Upper lobe of left lung (tissue), 6 donors: ENCODE results near the gene LRP1. TPM values are rescaled to one million over a fixed set of nuclear protein-coding genes. Genes with fewer than 3 reads are reported as not detected.

Experiments
- ATAC-seq, 2 donors: fragments of 200-7000 bp; cut with Tn5 transposase; one replicate each; pipeline ENCODE4 v1.9.1; 2022; ENCODE audit warnings: mild to moderate bottlenecking in 2 of 2, moderate library complexity in 2 of 2; ENCODE audit not compliant: low FRiP score in 2 of 2
- DNase-seq, 2 donors: peaks; one replicate each; pipeline ENCODE4 v3.0.0-alpha.2; 2019 to 2020
- H3K27ac ChIP-seq, 4 donors: fragments of 200-600 bp; sonication (generic); one replicate each; pipeline ENCODE4 v1.5.1; 2016 to 2019
- H3K27me3 ChIP-seq, 4 donors: fragments of 200-600 bp; sonication (generic); one replicate each; pipeline ENCODE4 v1.5.1; 2017 to 2019
- H3K36me3 ChIP-seq, 4 donors: fragments of 200-600 bp; sonication (generic); one replicate each; pipeline ENCODE4 v1.5.1; 2016 to 2019
- H3K4me1 ChIP-seq, 4 donors: fragments of 200-600 bp; sonication (generic); one replicate each; pipeline ENCODE4 v1.5.1; 2018 to 2019
- H3K4me3 ChIP-seq, 4 donors: fragments of 200-600 bp; sonication (generic); one replicate each; pipeline ENCODE4 v1.5.1; 2017 to 2019; ENCODE audit warnings: mild to moderate bottlenecking in 2 of 4, moderate library complexity in 1 of 4
- H3K9me3 ChIP-seq, 4 donors: fragments of 200-600 bp; sonication (generic); one replicate each; pipeline ENCODE4 v1.5.1; 2018 to 2019
- EP300 ChIP-seq, 4 donors: sonication (generic); formaldehyde crosslinking; IDR thresholded peaks; one replicate each; pipeline ENCODE4 v1.5.1; 2017; ENCODE audit warnings: antibody characterized with exemption in 4 of 4, control low read depth in 2 of 4
- POLR2A ChIP-seq, 4 donors: fragments of 450-650 bp; IDR thresholded peaks; one replicate each; pipeline ENCODE4 v1.5.1; 2016 to 2017; ENCODE audit warnings: antibody characterized with exemption in 4 of 4, mild to moderate bottlenecking in 2 of 4
- POLR2AphosphoS5 ChIP-seq, 2 donors: sonication (generic); formaldehyde crosslinking; IDR thresholded peaks; one replicate each; pipeline ENCODE4 v1.5.1; 2017; ENCODE audit warnings: antibody characterized with exemption in 2 of 2
- WGBS, 2 donors: methylation state at CpG; one replicate each; pipeline ENCODE4 v1.1.5; 2017 to 2018; 5-methylcytosine and 5-hydroxymethylcytosine counted together
- total RNA-seq, 6 donors: library from RNA; depleted of rRNA in 4 of 6; stranded (reverse); fragments of >200 nt in 4 of 6; gene quantifications; one replicate each; pipeline versions ENCODE4 v1.1.0 to v1.2.1, GENCODE V29; 2016 to 2021
- TF ChIP-seq, protein P1 (sequence below), 6 experiments: fragments of 450-650 bp in 4 of 6; fragments of 200-600 bp in 2 of 6; sonication (generic) in 2 of 6; IDR thresholded peaks; one replicate each; pipeline ENCODE4 v1.5.1; 2016 to 2019; ENCODE audit warnings: antibody characterized with exemption in 6 of 6
- donor health status: DM: no; HTN: no; CAD: no; lungs with moderate emphysema.
- donor health status: DM: no; HTN: yes; CAD: no; lungs with severe emphysema.

The LRP1 gene
- total RNA-seq, 6 donors from 2014 or later = 137 to 504 (median 308) TPM

DNA sequence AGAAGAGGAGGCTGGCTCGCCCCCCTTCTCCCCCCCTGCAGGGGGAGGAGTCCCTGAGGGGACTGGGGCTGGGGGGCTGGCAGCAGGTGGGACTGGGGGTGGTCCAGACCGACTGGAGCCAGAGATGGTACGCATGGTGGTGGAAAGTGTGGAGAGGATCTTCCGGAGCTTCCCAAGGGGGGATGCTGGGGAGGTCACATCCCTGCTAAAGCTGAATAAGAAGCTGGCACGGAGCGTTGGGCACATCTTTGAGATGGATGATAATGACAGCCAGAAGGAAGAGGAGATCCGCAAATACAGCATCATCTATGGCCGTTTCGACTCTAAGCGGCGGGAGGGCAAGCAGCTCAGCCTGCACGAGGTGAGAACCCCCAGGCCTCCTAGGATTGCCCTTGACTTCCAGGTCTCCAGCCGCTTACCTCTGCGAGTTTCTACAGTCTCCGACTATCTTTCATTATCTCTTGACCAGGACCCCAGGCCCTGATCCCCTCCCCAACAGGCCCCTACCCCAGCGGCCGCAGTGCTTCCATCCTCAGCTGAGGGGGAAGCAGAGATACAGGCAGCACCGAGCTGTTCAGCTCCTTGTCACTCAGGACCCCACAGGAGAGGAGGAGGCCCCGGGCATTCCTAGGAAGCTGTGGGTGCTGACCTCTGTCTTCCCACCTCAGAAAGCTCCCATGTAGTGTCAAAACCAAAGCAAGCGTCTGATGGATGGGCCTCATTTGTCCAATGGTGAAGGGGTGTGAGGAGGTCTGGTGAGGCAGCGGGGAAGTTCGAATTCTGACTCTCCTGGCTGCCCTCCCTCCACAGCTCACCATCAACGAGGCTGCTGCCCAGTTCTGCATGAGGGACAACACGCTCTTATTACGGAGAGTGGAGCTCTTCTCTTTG, 36.4 kb upstream of the LRP1 start:
- H3K27ac ChIP-seq = peak overlapping the region in 2 of 4 donors; percentile 91 to 97
- ATAC-seq = no peak
- no peak for DNase-seq
- TF ChIP-seq POLR2AphosphoS5 (IDR thresholded peaks at IDR 0.05) (no peak), EP300 (IDR thresholded peaks at IDR 0.05) (no peak)
- H3K36me3 ChIP-seq = peaks cover 22 to 56% (median 46%) of the 10 kb centered on the region in 4 donors
- no peaks in the 10 kb centered on the region for H3K27me3 ChIP-seq
- no peaks in the 10 kb centered on the region for H3K9me3 ChIP-seq
- peaks cover 44 to 67% (median 49%) of the 10 kb centered on the region in 4 donors for H3K4me1 ChIP-seq
- WGBS, 2 donors = 79 to 86% methylated on average over 23 to 24 of the region's 25 CpGs
- peak overlapping the region in 1 of 4 donors; percentile 78 for H3K4me3 ChIP-seq

DNA sequence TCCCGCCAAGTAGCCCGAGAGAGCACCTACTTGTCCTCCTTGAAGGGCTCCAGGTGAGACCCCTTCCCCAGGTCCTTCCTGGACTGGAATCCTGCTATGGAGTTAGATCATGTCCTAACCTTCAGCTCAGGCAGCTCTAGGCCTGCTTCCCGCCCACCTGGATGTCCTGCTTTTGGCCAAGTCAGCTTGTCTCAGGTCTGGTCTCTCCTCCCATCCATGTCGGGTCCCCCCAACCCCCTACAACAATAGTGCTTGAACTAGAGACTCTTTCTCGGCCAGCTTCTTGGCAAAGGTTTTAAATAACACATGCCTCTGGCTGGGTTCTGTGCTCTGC, 35.8 kb upstream of the LRP1 start:
- Histone ChIP-seq H3K4me3 (no peak overlapping the region), H3K36me3 (peaks cover 22 to 63% (median 52%) of the 10 kb centered on the region in 4 donors), H3K9me3 (no peaks in the 10 kb centered on the region), H3K4me1 (peaks cover 44 to 65% (median 49%) of the 10 kb centered on the region in 4 donors), H3K27ac (peak overlapping the region in 2 of 4 donors; percentile 75 to 97), H3K27me3 (no peaks in the 10 kb centered on the region)
- 70 to 77% methylated on average over 5 of the region's 5 CpGs for WGBS, 2 donors
- TF ChIP-seq POLR2AphosphoS5 (IDR thresholded peaks at IDR 0.05) = no peak
- no peak for DNase-seq
- no peak for ATAC-seq

DNA sequence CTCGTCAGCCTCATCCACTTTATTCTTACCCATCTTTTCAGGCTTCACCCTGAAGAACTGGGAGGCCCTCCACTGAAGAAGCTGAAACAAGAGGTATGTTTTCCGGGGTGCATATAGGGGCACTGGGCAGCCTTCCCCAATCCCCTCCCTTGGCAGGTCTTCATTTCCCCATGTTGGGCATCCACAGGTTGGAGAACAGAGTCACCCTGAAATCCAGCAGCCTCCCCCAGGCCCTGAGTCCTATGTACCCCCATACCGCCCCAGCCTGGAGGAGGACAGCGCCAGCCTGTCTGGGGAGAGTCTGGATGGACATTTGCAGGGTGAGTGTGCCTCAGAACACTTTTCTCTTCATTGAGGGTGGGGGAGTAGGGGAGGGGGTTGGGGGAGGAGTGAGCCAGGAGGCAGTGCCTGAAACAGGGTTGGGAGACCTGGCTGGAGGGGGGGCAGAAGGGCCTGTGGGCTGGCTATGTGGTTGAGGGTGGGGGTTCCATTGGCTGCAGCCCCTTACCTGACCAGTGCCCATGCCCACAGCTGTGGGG, 35.3 kb upstream of the LRP1 start:
- peaks cover 43 to 61% (median 48%) of the 10 kb centered on the region in 4 donors for H3K4me1 ChIP-seq
- H3K27ac ChIP-seq = peak overlapping the region in 3 of 4 donors; percentile 75 to 97 (median 76)
- no peaks in the 10 kb centered on the region for H3K27me3 ChIP-seq
- no peak for DNase-seq
- H3K4me3 ChIP-seq = no peak overlapping the region
- ATAC-seq = no peak
- WGBS, 2 donors = 72 to 80% methylated on average over 3 to 4 of the region's 4 CpGs
- no peak for TF ChIP-seq POLR2A (IDR thresholded peaks at IDR 0.05)
- H3K9me3 ChIP-seq = no peaks in the 10 kb centered on the region
- peaks cover 22 to 67% (median 56%) of the 10 kb centered on the region in 4 donors for H3K36me3 ChIP-seq

DNA sequence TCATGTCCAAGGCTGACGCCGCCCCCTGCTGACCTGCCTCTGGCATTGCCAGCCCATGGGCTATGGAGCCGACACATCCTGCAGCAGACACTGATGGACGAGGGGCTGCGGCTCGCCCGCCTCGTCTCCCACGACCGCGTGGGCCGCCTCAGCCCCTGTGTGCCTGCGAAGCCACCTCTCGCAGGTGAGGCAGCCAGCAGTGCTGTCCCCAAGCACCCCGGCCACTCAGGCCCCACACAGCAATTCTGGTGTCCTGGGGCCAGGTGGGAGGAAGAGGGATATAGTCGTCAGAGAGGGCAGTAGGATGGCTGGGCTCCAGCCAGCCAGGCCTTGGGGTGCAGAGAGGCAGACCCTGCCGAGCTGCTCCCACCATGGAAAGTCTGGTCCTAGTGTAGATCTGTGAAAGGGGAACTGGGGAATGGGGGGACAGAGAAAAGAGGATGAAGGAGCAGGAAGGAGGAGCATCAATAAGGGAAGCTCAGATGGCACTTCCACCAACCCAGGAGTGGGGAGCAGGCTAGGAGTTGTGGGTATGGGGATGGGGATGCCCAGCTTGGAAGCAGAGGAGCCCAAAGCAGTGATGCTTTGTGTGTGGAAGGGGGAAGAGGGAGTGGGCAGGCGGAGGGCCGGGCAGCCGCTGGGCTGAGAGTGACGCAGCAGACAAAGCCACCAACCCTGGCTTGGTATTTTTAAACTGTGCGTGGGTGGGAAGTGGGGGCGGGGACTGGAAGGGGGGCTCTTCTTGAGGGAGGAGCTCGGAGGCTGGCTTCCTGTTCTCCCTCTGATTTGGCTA, 34.7 kb upstream of the LRP1 start:
- H3K36me3 ChIP-seq = peaks cover 23 to 74% (median 62%) of the 10 kb centered on the region in 4 donors
- peaks cover 38 to 55% (median 46%) of the 10 kb centered on the region in 4 donors for H3K4me1 ChIP-seq
- peak; percentile 74 to 89 for DNase-seq
- ATAC-seq = peak; percentile 54 to 65
- peak in 1 of 4 donors; percentile 14 for TF ChIP-seq POLR2A (IDR thresholded peaks at IDR 0.05)
- no peak for TF ChIP-seq POLR2AphosphoS5 (IDR thresholded peaks at IDR 0.05)
- TF ChIP-seq, protein P1, sequence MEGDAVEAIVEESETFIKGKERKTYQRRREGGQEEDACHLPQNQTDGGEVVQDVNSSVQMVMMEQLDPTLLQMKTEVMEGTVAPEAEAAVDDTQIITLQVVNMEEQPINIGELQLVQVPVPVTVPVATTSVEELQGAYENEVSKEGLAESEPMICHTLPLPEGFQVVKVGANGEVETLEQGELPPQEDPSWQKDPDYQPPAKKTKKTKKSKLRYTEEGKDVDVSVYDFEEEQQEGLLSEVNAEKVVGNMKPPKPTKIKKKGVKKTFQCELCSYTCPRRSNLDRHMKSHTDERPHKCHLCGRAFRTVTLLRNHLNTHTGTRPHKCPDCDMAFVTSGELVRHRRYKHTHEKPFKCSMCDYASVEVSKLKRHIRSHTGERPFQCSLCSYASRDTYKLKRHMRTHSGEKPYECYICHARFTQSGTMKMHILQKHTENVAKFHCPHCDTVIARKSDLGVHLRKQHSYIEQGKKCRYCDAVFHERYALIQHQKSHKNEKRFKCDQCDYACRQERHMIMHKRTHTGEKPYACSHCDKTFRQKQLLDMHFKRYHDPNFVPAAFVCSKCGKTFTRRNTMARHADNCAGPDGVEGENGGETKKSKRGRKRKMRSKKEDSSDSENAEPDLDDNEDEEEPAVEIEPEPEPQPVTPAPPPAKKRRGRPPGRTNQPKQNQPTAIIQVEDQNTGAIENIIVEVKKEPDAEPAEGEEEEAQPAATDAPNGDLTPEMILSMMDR (IDR thresholded peaks at IDR 0.05) = peak; percentile 47 to 83 (median 69)
- H3K27me3 ChIP-seq = no peaks in the 10 kb centered on the region
- H3K4me3 ChIP-seq = no peak overlapping the region
- no peaks in the 10 kb centered on the region for H3K9me3 ChIP-seq
- H3K27ac ChIP-seq = peak overlapping the region; percentile 46 to 97 (median 76)
- 13 to 36% methylated on average over 8 to 15 of the region's 24 CpGs for WGBS, 2 donors

DNA sequence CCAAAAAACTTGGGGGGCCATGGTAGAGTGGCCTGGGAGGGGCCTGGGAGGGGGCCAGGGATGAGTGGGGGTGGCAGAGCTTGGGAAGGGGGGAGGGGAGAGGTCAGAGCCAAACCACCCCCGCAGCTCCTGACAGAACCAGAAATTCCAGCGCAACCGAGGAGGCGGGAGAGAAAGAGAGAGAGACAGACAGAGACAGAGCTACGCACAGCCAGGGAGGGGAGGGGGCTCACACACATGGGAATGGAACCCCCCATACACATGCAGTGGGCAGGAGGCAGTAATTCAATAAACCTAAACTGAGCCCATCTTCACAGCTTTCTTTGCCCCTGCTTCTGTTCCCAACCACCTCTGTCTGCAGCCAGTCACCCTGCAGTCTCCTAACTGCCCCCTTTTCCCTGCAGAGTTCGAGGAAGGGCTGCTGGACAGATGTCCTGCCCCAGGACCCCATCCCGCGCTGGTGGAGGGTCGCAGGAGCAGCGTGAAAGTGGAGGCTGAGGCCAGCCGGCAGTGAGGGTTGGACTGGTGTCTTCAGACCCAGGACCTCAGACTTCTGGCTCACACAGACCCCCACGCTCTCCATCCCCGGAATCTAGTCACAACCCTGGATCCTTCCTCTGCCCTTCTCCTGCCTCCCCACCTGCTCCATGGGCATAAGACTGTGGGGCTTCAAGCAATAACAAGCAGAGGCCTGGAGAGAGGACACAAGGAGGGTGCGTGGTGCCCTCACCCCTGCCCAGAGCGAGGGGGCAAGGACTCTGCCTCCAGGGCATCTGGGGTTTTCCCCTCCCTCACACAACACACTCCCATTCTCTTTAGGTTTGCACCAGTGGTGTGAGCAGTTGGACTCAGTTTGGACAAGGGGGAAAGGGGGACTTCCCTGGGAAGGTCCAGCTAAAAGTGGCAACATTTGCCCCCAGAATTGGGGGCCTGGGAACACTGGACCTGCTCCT, 33.8 kb upstream of the LRP1 start:
- ATAC-seq (no peak), DNase-seq (peak in 1 of 2 donors; percentile 61)
- Histone ChIP-seq H3K27me3 (no peaks in the 10 kb centered on the region), H3K4me3 (no peak overlapping the region), H3K36me3 (peaks cover 26 to 82% (median 70%) of the 10 kb centered on the region in 4 donors), H3K9me3 (no peaks in the 10 kb centered on the region), H3K27ac (peak overlapping the region; percentile 46 to 97 (median 74)), H3K4me1 (peaks cover 38 to 55% (median 46%) of the 10 kb centered on the region in 4 donors)
- WGBS, 2 donors = 62 to 63% methylated on average over 15 of the region's 15 CpGs
- no peak for TF ChIP-seq POLR2AphosphoS5 (IDR thresholded peaks at IDR 0.05)
- no peak for TF ChIP-seq POLR2A (IDR thresholded peaks at IDR 0.05)
- no peak for TF ChIP-seq EP300 (IDR thresholded peaks at IDR 0.05)
- TF ChIP-seq, protein P1 (IDR thresholded peaks at IDR 0.05) = no peak
